Prostate gland (tissue), 2 donors: Measurements from ENCODE around the gene SCAPER.

Experiments
- CTCF ChIP-seq, 4 experiments: fragments of 200-600 bp in 2 of 4; fragments of 450-650 bp in 2 of 4; sonication (generic) in 2 of 4; IDR thresholded peaks; 1 replicate in 3 of 4; 2 replicates in 1 of 4; pipeline ENCODE4 v1.5.1; 2016 to 2019; ENCODE audit warnings: antibody characterized with exemption in 4 of 4, mild to moderate bottlenecking in 2 of 4, moderate library complexity in 2 of 4
- POLR2A ChIP-seq: fragments of 450-650 bp; IDR thresholded peaks from one replicate; pipeline ENCODE4 v1.6.1; 2016; ENCODE audit warnings: antibody characterized with exemption, mild to moderate bottlenecking
- POLR2AphosphoS5 ChIP-seq: sonication (generic); formaldehyde crosslinking; IDR thresholded peaks from one replicate; pipeline ENCODE4 v1.6.1; 2017; ENCODE audit warnings: antibody characterized with exemption

DNA sequence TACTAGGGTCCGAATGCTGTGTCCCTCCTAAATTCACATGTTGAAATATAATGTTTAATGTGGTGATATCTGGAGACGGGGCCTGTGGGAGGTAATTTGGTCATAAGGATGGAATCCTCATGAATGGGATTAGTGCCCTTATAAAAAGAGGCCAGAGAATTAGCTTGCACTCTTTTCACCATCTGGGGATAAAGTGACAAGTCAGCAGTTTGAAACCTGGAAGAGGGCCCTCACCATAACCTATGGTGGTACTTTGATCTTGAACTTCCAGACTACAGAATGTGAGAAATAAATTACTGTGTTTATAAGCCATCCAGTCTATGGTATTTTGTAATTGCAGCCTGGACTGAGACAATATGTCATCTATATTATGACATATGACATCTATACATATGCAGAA lies 436.4 kb downstream of the SCAPER start:
- TF ChIP-seq CTCF (IDR thresholded peaks at IDR 0.05) (no peak), POLR2AphosphoS5 (no peak), POLR2A (no peak)
